GM23338 (cell line): ENCODE results near the gene PRC1. TPM values are rescaled to one million over a fixed set of nuclear protein-coding genes. Genes with fewer than 3 reads are reported as not detected.

Experiments
- ATAC-seq: fragments of 200-7000 bp; cut with Tn5 transposase; 3 replicates; pipeline ENCODE4 v1.9.1; 2020
- DNase-seq: peaks from one replicate; pipeline ENCODE4 v3.0.0-alpha.2; 2015; ENCODE audit warnings: low spot score
- H2AFZ ChIP-seq: fragments of 200-600 bp; sonication (generic); 2 replicates; pipeline ENCODE4 v1.8.0; 2016; ENCODE audit warnings: antibody characterized with exemption, mild to moderate bottlenecking, moderate library complexity
- H3F3A ChIP-seq: fragments of 200-600 bp; sonication (generic); replicated peaks from 2 replicates; pipeline ENCODE4 v1.8.0; 2017; ENCODE audit warnings: antibody characterized with exemption, mixed run types, low read depth
- H3K27ac ChIP-seq: fragments of 200-600 bp; sonication (generic); 2 replicates; pipeline ENCODE4 v1.6.1; 2016; ENCODE audit warnings: low read depth
- H3K27me3 ChIP-seq: fragments of 200-600 bp; sonication (generic); 2 replicates; pipeline ENCODE4 v1.8.0; 2016; ENCODE audit warnings: mild to moderate bottlenecking, mixed run types, moderate library complexity; ENCODE audit not compliant: insufficient read depth
- H3K36me3 ChIP-seq: fragments of 200-600 bp; sonication (generic); 2 replicates; pipeline ENCODE4 v1.8.0; 2016; ENCODE audit warnings: mild to moderate bottlenecking; ENCODE audit not compliant: insufficient read depth
- H3K4me1 ChIP-seq: fragments of 200-600 bp; sonication (generic); 2 replicates; pipeline ENCODE4 v1.8.0; 2016; ENCODE audit warnings: mild to moderate bottlenecking, moderate library complexity; ENCODE audit not compliant: insufficient read depth
- H3K4me2 ChIP-seq: fragments of 200-600 bp; sonication (generic); 2 replicates; pipeline ENCODE4 v1.7.1; 2017; ENCODE audit warnings: mixed run types
- H3K4me3 ChIP-seq: fragments of 200-600 bp; sonication (generic); 2 replicates; pipeline ENCODE4 v1.6.1; 2016; ENCODE audit warnings: mixed run types
- H3K79me2 ChIP-seq: fragments of 200-600 bp; sonication (generic); replicated peaks from 2 replicates; pipeline ENCODE4 v1.8.0; 2017; ENCODE audit warnings: mild to moderate bottlenecking; ENCODE audit not compliant: insufficient read depth
- H3K9me2 ChIP-seq: fragments of 200-600 bp; sonication (generic); 2 replicates; pipeline ENCODE4 v1.8.0; 2017; ENCODE audit not compliant: insufficient read depth
- H4K20me1 ChIP-seq: fragments of 200-600 bp; sonication (generic); replicated peaks from 2 replicates; pipeline ENCODE4 v1.8.0; 2017; ENCODE audit warnings: mild to moderate bottlenecking; ENCODE audit not compliant: insufficient read depth
- H3K27ac Mint-ChIP-seq: 2 replicates; pipeline ENCODE4 v1.8.0; 2020; ENCODE audit warnings: inconsistent platforms, mild to moderate bottlenecking, moderate library complexity, mixed read lengths
- H3K27me3 Mint-ChIP-seq: 3 replicates; pipeline ENCODE4 v1.8.0; 2022; ENCODE audit warnings: low read depth, mild to moderate bottlenecking, moderate library complexity, mixed read lengths, inconsistent platforms; ENCODE audit not compliant: insufficient read depth, poor library complexity
- H3K36me3 Mint-ChIP-seq: 3 replicates; pipeline ENCODE4 v1.8.0; 2021; ENCODE audit warnings: low read depth, mild to moderate bottlenecking, inconsistent platforms, moderate library complexity, mixed read lengths
- H3K4me1 Mint-ChIP-seq: 3 replicates; pipeline ENCODE4 v1.8.0; 2020; ENCODE audit warnings: mild to moderate bottlenecking, inconsistent platforms, mixed read lengths
- H3K4me3 Mint-ChIP-seq: 3 replicates; pipeline ENCODE4 v1.8.0; 2021; ENCODE audit warnings: moderate library complexity, mild to moderate bottlenecking, inconsistent platforms, mixed read lengths
- H3K9me3 Mint-ChIP-seq: 3 replicates; pipeline ENCODE4 v1.8.0; 2020; ENCODE audit warnings: moderate library complexity, mild to moderate bottlenecking, inconsistent platforms, mixed read lengths
- CREB1 ChIP-seq: fragments of 250-450 bp; sonication (Bioruptor Pico); IDR thresholded peaks from 2 replicates; pipeline ENCODE4 v1.5.0; 2020; ENCODE audit warnings: low read depth, mild to moderate bottlenecking, moderate library complexity
- EZH2 ChIP-seq: fragments of 200-600 bp; sonication (generic); IDR thresholded peaks from one replicate; pipeline ENCODE4 v1.8.0; 2017; ENCODE audit warnings: antibody characterized with exemption, mild to moderate bottlenecking, low read depth; ENCODE audit not compliant: unreplicated experiment
- EZH2phosphoT487 ChIP-seq: fragments of 200-600 bp; sonication (generic); IDR thresholded peaks from one replicate; pipeline ENCODE4 v1.8.1; 2018; ENCODE audit warnings: antibody characterized with exemption; ENCODE audit not compliant: unreplicated experiment
- JUNB ChIP-seq: IDR thresholded peaks from one replicate; pipeline ENCODE4 v1.6.1; 2016; ENCODE audit warnings: antibody characterized with exemption; ENCODE audit not compliant: unreplicated experiment
- NANOG ChIP-seq: IDR thresholded peaks from 2 replicates; pipeline ENCODE4 v1.6.1; 2016; ENCODE audit warnings: antibody characterized with exemption, borderline replicate concordance
- POLR2AphosphoS5 ChIP-seq: IDR thresholded peaks from 2 replicates; pipeline ENCODE4 v1.6.1; 2016; ENCODE audit warnings: antibody characterized with exemption, low read depth
- polyA plus RNA-seq: library from polyadenylated mRNA; unstranded; fragments of >200 nt; fragmentation: Nextera tagmentation; extraction: Ambion mirVana; gene quantifications from 2 replicates; pipeline ENCODE4 v1.2.1, GENCODE V29; 2016
- total RNA-seq: library from RNA; depleted of rRNA; stranded (reverse); fragments of >200 nt; shearing (Covaris generic); gene quantifications from 2 replicates; pipeline ENCODE4 v1.2.3, GENCODE V29; 2014
- TF ChIP-seq, protein P1 (sequence below): IDR thresholded peaks from 2 replicates; pipeline ENCODE4 v1.6.1; 2016; ENCODE audit warnings: antibody characterized with exemption
- TF ChIP-seq, protein P2 (sequence below): IDR thresholded peaks from one replicate; pipeline ENCODE4 v1.6.1; 2018; ENCODE audit warnings: antibody characterized with exemption; ENCODE audit not compliant: unreplicated experiment
- TF ChIP-seq, protein P3 (sequence below), 2 experiments: fragments of 200-600 bp in 1 of 2; sonication (generic) in 1 of 2; conservative IDR thresholded peaks; 2 replicates each; pipeline versions ENCODE4 v1.5.1 to v1.6.1; 2016 to 2017; ENCODE audit warnings: antibody characterized with exemption in 2 of 2, low read depth in 2 of 2, mild to moderate bottlenecking in 2 of 2, moderate library complexity in 1 of 2

Gene PRC1
- total and polyA plus RNA-seq, 2 experiments from 2014 or later = 102 to 150 TPM

DNA sequence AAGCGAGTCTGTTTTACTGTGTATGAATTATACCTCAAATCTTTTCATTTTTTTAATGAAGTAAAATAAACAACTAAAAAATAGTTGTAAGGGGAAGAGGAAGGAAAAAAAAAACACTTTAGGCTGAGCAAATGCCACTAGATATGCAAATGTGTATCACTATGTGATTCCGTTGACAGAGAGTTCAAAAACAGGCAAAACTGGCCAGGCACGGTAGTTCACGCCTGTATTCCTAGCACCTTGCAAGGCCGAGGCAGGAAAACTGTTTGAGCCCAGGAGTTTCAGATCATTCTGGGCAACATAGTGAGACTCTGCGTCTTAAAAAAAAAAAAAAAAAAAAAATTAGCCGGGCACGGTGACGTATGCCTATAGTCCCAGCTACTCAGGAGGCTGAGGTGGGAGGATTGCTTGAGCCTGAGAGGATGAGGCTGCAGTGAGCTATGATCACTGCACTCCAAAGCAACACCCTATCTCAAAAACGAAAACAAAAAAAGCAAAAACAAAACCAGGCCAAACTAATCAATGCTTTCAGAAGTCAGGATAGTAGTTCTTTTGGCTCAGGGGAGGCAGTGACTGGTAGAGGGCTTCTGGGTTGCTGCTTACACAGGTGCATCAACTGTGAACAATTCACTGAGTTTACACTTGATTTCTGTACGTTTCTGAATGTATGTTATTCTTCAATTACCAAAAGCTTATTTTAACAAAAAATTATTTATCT is 7.4 kb downstream of the PRC1 start:
- H3K4me3 ChIP-seq = no peak overlapping the region
- H3K4me1 ChIP-seq = peaks cover 10% of the 10 kb centered on the region; the same call in 1 of the 2 replicates
- peaks cover 52% of the 10 kb centered on the region for H4K20me1 ChIP-seq
- DNase-seq (no peak), ATAC-seq (no peak)
- H3K4me2 ChIP-seq = no peak overlapping the region
- no peaks in the 10 kb centered on the region for H3K27me3 ChIP-seq
- H3K9me3 Mint-ChIP-seq = no peaks in the 10 kb centered on the region
- peaks cover 23% of the 10 kb centered on the region for H3K36me3 ChIP-seq
- no peaks in the 10 kb centered on the region for H3F3A ChIP-seq
- no peaks in the 10 kb centered on the region for H3K27me3 Mint-ChIP-seq
- no peaks in the 10 kb centered on the region for H3K9me2 ChIP-seq
- TF ChIP-seq POLR2AphosphoS5 = no peak
- H3K36me3 Mint-ChIP-seq = peaks cover 30% of the 10 kb centered on the region
- peak overlapping the region; percentile 18; the same call in 1 of the 2 replicates for H3K27ac ChIP-seq
- no peak overlapping the region for H2AFZ ChIP-seq
- peaks cover 18% of the 10 kb centered on the region; the same call in 2 of the 3 replicates for H3K4me1 Mint-ChIP-seq
- no peak overlapping the region for H3K27ac Mint-ChIP-seq
- no peak overlapping the region for H3K4me3 Mint-ChIP-seq
- peaks cover 87% of the 10 kb centered on the region for H3K79me2 ChIP-seq

DNA sequence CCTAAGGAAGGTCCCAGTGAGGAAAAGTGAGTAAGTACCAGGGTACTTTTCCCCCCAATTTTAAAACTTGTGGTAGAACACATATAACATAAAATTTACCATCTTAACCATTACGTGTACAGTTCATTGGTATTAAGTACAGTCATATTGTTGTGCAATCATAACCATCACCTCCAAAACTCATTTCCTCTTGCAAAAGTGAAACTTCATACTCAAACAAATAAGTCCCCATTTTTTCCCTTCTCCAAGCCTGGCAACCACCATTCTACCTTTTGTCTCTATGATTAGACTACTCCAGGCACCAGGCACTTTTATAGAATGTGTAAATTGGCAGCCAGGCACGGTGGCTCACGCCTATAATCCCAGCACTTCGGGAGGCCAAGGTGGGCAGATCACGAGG is 12.2 kb downstream of the PRC1 start:
- Histone ChIP-seq H3K4me1 (no peaks in the 10 kb centered on the region), H3K9me2 (no peaks in the 10 kb centered on the region), H4K20me1 (peaks cover 27% of the 10 kb centered on the region), H3K36me3 (peaks cover 64% of the 10 kb centered on the region), H3K27ac (no peak overlapping the region), H3F3A (no peaks in the 10 kb centered on the region), H3K27me3 (no peaks in the 10 kb centered on the region), H3K79me2 (peaks cover 39% of the 10 kb centered on the region), H2AFZ (no peak overlapping the region), H3K4me2 (no peak overlapping the region), H3K4me3 (no peak overlapping the region)
- H3K4me1 Mint-ChIP-seq = no peaks in the 10 kb centered on the region
- no peaks in the 10 kb centered on the region for H3K27me3 Mint-ChIP-seq
- H3K4me3 Mint-ChIP-seq = no peak overlapping the region
- DNase-seq = no peak
- no peak overlapping the region for H3K27ac Mint-ChIP-seq
- peaks cover 78% of the 10 kb centered on the region for H3K36me3 Mint-ChIP-seq
- H3K9me3 Mint-ChIP-seq = no peaks in the 10 kb centered on the region
- no peak for ATAC-seq
- no peak for TF ChIP-seq EZH2
- TF ChIP-seq CREB1 (CRISPR knock-in tag) = no peak
- TF ChIP-seq, protein P1, sequence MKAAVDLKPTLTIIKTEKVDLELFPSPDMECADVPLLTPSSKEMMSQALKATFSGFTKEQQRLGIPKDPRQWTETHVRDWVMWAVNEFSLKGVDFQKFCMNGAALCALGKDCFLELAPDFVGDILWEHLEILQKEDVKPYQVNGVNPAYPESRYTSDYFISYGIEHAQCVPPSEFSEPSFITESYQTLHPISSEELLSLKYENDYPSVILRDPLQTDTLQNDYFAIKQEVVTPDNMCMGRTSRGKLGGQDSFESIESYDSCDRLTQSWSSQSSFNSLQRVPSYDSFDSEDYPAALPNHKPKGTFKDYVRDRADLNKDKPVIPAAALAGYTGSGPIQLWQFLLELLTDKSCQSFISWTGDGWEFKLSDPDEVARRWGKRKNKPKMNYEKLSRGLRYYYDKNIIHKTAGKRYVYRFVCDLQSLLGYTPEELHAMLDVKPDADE = no peak
- no peak for TF ChIP-seq JUNB
- no peak for TF ChIP-seq POLR2AphosphoS5
- TF ChIP-seq EZH2phosphoT487 = no peak
- TF ChIP-seq, protein P2, sequence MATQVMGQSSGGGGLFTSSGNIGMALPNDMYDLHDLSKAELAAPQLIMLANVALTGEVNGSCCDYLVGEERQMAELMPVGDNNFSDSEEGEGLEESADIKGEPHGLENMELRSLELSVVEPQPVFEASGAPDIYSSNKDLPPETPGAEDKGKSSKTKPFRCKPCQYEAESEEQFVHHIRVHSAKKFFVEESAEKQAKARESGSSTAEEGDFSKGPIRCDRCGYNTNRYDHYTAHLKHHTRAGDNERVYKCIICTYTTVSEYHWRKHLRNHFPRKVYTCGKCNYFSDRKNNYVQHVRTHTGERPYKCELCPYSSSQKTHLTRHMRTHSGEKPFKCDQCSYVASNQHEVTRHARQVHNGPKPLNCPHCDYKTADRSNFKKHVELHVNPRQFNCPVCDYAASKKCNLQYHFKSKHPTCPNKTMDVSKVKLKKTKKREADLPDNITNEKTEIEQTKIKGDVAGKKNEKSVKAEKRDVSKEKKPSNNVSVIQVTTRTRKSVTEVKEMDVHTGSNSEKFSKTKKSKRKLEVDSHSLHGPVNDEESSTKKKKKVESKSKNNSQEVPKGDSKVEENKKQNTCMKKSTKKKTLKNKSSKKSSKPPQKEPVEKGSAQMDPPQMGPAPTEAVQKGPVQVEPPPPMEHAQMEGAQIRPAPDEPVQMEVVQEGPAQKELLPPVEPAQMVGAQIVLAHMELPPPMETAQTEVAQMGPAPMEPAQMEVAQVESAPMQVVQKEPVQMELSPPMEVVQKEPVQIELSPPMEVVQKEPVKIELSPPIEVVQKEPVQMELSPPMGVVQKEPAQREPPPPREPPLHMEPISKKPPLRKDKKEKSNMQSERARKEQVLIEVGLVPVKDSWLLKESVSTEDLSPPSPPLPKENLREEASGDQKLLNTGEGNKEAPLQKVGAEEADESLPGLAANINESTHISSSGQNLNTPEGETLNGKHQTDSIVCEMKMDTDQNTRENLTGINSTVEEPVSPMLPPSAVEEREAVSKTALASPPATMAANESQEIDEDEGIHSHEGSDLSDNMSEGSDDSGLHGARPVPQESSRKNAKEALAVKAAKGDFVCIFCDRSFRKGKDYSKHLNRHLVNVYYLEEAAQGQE = no peak
- TF ChIP-seq, protein P3, sequence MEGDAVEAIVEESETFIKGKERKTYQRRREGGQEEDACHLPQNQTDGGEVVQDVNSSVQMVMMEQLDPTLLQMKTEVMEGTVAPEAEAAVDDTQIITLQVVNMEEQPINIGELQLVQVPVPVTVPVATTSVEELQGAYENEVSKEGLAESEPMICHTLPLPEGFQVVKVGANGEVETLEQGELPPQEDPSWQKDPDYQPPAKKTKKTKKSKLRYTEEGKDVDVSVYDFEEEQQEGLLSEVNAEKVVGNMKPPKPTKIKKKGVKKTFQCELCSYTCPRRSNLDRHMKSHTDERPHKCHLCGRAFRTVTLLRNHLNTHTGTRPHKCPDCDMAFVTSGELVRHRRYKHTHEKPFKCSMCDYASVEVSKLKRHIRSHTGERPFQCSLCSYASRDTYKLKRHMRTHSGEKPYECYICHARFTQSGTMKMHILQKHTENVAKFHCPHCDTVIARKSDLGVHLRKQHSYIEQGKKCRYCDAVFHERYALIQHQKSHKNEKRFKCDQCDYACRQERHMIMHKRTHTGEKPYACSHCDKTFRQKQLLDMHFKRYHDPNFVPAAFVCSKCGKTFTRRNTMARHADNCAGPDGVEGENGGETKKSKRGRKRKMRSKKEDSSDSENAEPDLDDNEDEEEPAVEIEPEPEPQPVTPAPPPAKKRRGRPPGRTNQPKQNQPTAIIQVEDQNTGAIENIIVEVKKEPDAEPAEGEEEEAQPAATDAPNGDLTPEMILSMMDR (conservative IDR thresholded peaks at IDR 0.05; ENCODE audit: low read depth in 2 of 2) = no peak
- TF ChIP-seq NANOG = no peak
